Amniotic epithelial cell (primary cell): ENCODE measurements around the gene SLCO2B1.

Experiments used
- DNase-seq: peaks from one replicate; pipeline ENCODE4 v3.0.0-alpha.2; 2010; ENCODE audit warnings: low read depth

SLCO2B1 gene

GRCh38 chr11:75145196-75145971, 5.5 kb upstream of the SLCO2B1 start:
- no peak for DNase-seq

GRCh38 chr11:75145972-75146519, 4.9 kb upstream of the SLCO2B1 start:
- no peak for DNase-seq

GRCh38 chr11:75146711-75147110, 4.2 kb upstream of the SLCO2B1 start:
- no peak for DNase-seq

GRCh38 chr11:75147191-75147874, 3.6 kb upstream of the SLCO2B1 start:
- DNase-seq: peak; percentile 61

GRCh38 chr11:75147875-75148263, 3.0 kb upstream of the SLCO2B1 start:
- no peak for DNase-seq

GRCh38 chr11:75148436-75148983, 2.4 kb upstream of the SLCO2B1 start:
- no peak for DNase-seq

GRCh38 chr11:75149766-75150465, 991 bp upstream of the SLCO2B1 start:
- DNase-seq: no peak

- no peak for DNase-seq
These were observed 590 bp downstream of the SLCO2B1 start for GRCh38 chr11:75151346-75152047.

GRCh38 chr11:75152090-75152489, 1.2 kb downstream of the SLCO2B1 start:
- DNase-seq: no peak

- DNase-seq: no peak
These were observed 1.9 kb downstream of the SLCO2B1 start for GRCh38 chr11:75152651-75153427.

GRCh38 chr11:75154646-75155569, 4.0 kb downstream of the SLCO2B1 start:
- DNase-seq: no peak

GRCh38 chr11:75155570-75156422, 4.9 kb downstream of the SLCO2B1 start:
- peak; percentile 58 for DNase-seq

GRCh38 chr11:75158241-75158640, 7.3 kb downstream of the SLCO2B1 start:
- no peak for DNase-seq

- DNase-seq: no peak
These were observed 7.8 kb downstream of the SLCO2B1 start for GRCh38 chr11:75158696-75159150.

GRCh38 chr11:75159151-75159953, 8.4 kb downstream of the SLCO2B1 start:
- no peak for DNase-seq

- no peak for DNase-seq
These were observed 9.4 kb downstream of the SLCO2B1 start for GRCh38 chr11:75160220-75160757.

- DNase-seq: no peak
These were observed 10.0 kb downstream of the SLCO2B1 start for GRCh38 chr11:75160880-75161279.
